ENCODE results near the gene HAT1. TPM values are rescaled to one million over a fixed set of nuclear protein-coding genes. Genes with fewer than 3 reads are reported as not detected.
A peak's percentile ranks its signal among the peaks of the same experiment; 100 is the strongest.

Gene HAT1
- total and polyA plus RNA-seq, 2 of the 4 experiments (the other 2 are of a cell fraction): 24.4 to 42.1 TPM

GRCh38 chr2:171999604-172000469 is 77.6 kb downstream of the HAT1 start, which contains the start of gene METAP1D:
Gene METAP1D, plus strand, starts transcription at chr2:171999953. Its CDS starts 17 bp downstream, at chr2:171999970.
- Histone ChIP-seq H3K4ac (ENCODE audit: low read depth, low read length) (peak within 1 kb of the TSS; percentile 91), H3K4me1 (ENCODE audit: control insufficient read depth, insufficient read depth, low read length) (no peaks in the 10 kb centered on the region), H2BK5ac (ENCODE audit: low read depth, low read length, poor library complexity, severe bottlenecking) (peak within 1 kb of the TSS; percentile 52), H3K27me3 (ENCODE audit: control insufficient read depth, insufficient read depth, low read length) (no peaks in the 10 kb centered on the region), H3K23ac (ENCODE audit: low read depth, low read length) (peak within 1 kb of the TSS; percentile 88), H3K27ac (ENCODE audit: insufficient read depth, low read length) (peak within 1 kb of the TSS; percentile 33), H3K14ac (replicated peaks; ENCODE audit: low read depth, low read length) (peak within 1 kb of the TSS; percentile 86), H4K8ac (ENCODE audit: low read depth in 2 of 2, low read length in 2 of 2) (peak within 1 kb of the TSS; percentile 94 to 97), H3K9ac (ENCODE audit: low read depth, low read length) (peak within 1 kb of the TSS; percentile 70), H3K9me1 (ENCODE audit: insufficient read depth, low read length) (no peaks in the 10 kb centered on the region), H2BK20ac (ENCODE audit: low read depth, low read length) (no peak within 1 kb of the TSS), H3K36me3 (ENCODE audit: control insufficient read depth, insufficient read depth, low read length) (no peaks in the 10 kb centered on the region), H2BK15ac (ENCODE audit: low read depth, low read length) (peak within 1 kb of the TSS; percentile 67; the same call in 1 of the 3 replicates), H2AK9ac (replicated peaks; ENCODE audit: low read depth, low read length, poor library complexity) (peak within 1 kb of the TSS; percentile 85), H2AK5ac (ENCODE audit: low read depth, low read length) (0 out of 2 replicates have a peak within 1 kb of the TSS, but pooled peaks have one; percentile 16), H3K79me1 (ENCODE audit: low read depth in 1 of 2, low read length in 2 of 2) (peaks cover 0 to 15% of the 10 kb centered on the region in 2 experiments; a peak in 1 of 4 replicates), H3K56ac (ENCODE audit: extremely low read depth, insufficient read depth, low read length) (peak within 1 kb of the TSS; percentile 85), H4K5ac (ENCODE audit: low read depth, low read length) (peak within 1 kb of the TSS; percentile 96), H4K91ac (ENCODE audit: insufficient read depth, low read depth, low read length) (peak within 1 kb of the TSS; percentile 76), H4K20me1 (ENCODE audit: insufficient read depth, low read length) (no peaks in the 10 kb centered on the region), H3K9me3 (ENCODE audit: control insufficient read depth, insufficient read depth, low read length) (no peaks in the 10 kb centered on the region), H2BK120ac (ENCODE audit: low read depth, low read length) (peak within 1 kb of the TSS; percentile 57), H3K18ac (ENCODE audit: low read depth, low read length) (no peak within 1 kb of the TSS), H3K4me3 (ENCODE audit: insufficient read depth, low read depth, low read length) (peak within 1 kb of the TSS; percentile 91), H2AFZ (replicated peaks; ENCODE audit: low read length, poor library complexity) (peak within 1 kb of the TSS; percentile 99), H3K4me2 (ENCODE audit: low read depth, low read length) (peak within 1 kb of the TSS; percentile 96)
- dilution Hi-C loops (cut with HindIII; ENCODE audit: low sequenced_read_pairs, unreplicated experiment): no loop called here
- BruUV-seq (replicated peaks): TSS peak; percentile 54
- intact Hi-C loops (cut with micrococcal nuclease): loop anchor here (5.0 kb wide), 1 partner anchor 87 kb away; the partner anchor contains the start of gene DLX1
- ChIA-PET CTCF (no interaction called here), POLR2A (ENCODE audit: unreplicated experiment) (no interaction called here)
- in situ Hi-C loops (cut with MboI; ENCODE audit: low sequenced_read_pairs): no loop called here
- peak; percentile 96 for TF ChIP-seq MAZ (IDR thresholded peaks at IDR 0.05; ENCODE audit: borderline replicate concordance, low read depth, low read length)
- peak; percentile 96 for TF ChIP-seq USF2 (IDR thresholded peaks at IDR 0.05; ENCODE audit: low read depth, low read length)
- no peak for TF ChIP-seq RFX5 (IDR thresholded peaks at IDR 0.05; ENCODE audit: low read depth, low read length)
- TF ChIP-seq MXI1 (IDR thresholded peaks at IDR 0.05; ENCODE audit: borderline replicate concordance, low read depth, low read length): peak; percentile 100
- TF ChIP-seq POLR2A (IDR thresholded peaks at IDR 0.05; ENCODE audit: low read depth, low read length): peak; percentile 80
- peak; percentile 75 for TF ChIP-seq CEBPB (IDR thresholded peaks at IDR 0.05; ENCODE audit: low read depth, low read length)
- TF ChIP-seq BHLHE40 (IDR thresholded peaks at IDR 0.05; ENCODE audit: low read depth, low read length): peak; percentile 70
- TF ChIP-seq FOS (IDR thresholded peaks at IDR 0.05; ENCODE audit: low read depth, low read length): no peak
- ATAC-seq (ENCODE audit: low read depth) (peak; percentile 99), DNase-seq (peak; percentile 88)
- 0% methylated on average over 63 of the region's 73 CpGs; no CpG with 5 or more reads in 1 of the 2 experiments for WGBS, 2 experiments (ENCODE audit: extremely low coverage in 2 of 2, insufficient read length in 1 of 2)

Data from IMR-90 (cell line).